ENCODE measurements around the gene CADPS2. TPM values are rescaled to one million over a fixed set of nuclear protein-coding genes. Genes with fewer than 3 reads are reported as not detected.

Gene CADPS2
- total and polyA plus RNA-seq, 7 experiments from 2014 or later: not detected

DNA sequence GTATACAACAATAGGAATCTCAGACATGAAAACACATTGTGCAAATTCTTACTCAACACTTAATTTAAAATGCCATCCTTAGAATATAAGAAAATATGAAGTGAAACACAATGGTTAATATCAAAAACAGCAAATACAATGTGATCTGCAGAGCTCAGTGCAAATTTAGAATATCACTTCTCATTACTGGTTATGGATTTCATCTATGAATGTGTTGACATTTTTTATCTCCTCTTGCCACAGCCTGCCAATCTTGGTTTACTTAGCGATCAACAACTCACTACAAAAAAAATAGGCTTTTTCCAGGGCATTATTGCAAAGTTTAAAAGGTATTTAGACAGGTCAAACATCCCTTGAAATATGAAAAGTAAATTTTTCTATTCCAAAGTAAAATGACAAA, 158.5 kb downstream of the CADPS2 start:
- peaks cover 0 to 14% (median 0%) of the 10 kb centered on the region in 11 donors for H3K9me3 Mint-ChIP-seq

DNA sequence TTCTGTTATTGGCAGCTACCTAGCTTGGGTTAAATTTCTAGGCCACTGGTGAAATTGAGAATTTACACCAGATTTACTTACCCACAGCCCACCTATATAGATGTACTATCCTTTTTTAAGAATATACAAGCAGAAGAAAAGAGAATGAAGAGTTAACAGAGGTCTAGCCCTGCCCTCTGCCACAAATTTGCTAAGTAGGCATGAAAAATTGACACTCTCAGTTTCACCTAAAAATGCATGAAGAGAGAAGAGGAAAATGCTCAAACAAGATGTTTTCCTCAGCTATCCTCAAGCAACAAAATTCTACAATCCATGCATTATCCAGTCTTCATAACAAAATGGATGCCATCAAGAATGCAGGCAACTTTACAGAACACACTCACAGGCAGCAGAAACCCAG, 158.9 kb downstream of the CADPS2 start:
- no peak overlapping the region for H3K27ac ChIP-seq (ENCODE audit: low read depth, low read length)
- no peaks in the 10 kb centered on the region for H3K9me3 ChIP-seq (ENCODE audit: control insufficient read depth in 2 of 3, low read length in 3 of 3)
- H3K4me3 Mint-ChIP-seq: no peak overlapping the region
- no peak overlapping the region for H3K27ac Mint-ChIP-seq
- H3K27me3 ChIP-seq (ENCODE audit: control insufficient read depth in 2 of 2, insufficient read depth in 2 of 2, low read length in 2 of 2): no peaks in the 10 kb centered on the region
- ChIA-PET CTCF (no interaction called here), POLR2A (no interaction called here)
- H3K9me3 Mint-ChIP-seq: peaks cover 0 to 14% (median 0%) of the 10 kb centered on the region in 11 donors
- H3K36me3 Mint-ChIP-seq: no peaks in the 10 kb centered on the region
- H3K27me3 Mint-ChIP-seq: no peaks in the 10 kb centered on the region
- no peaks in the 10 kb centered on the region for H3K36me3 ChIP-seq (ENCODE audit: control insufficient read depth in 2 of 3, insufficient read depth in 3 of 3, low read length in 3 of 3)
- intact Hi-C loops (cut with micrococcal nuclease): no loop called here
- H3K4me1 ChIP-seq (ENCODE audit: control insufficient read depth in 2 of 2, insufficient read depth in 2 of 2, low read length in 2 of 2): no peaks in the 10 kb centered on the region
- no peak overlapping the region for H3K4me3 ChIP-seq (ENCODE audit: low read length)
- DNase-seq (no peak), ATAC-seq (no peak)
- no peaks in the 10 kb centered on the region for H3K4me1 Mint-ChIP-seq

More for the DNA sequence above, 158.5 kb downstream of the CADPS2 start:
- Histone ChIP-seq H3K36me3 (ENCODE audit: control insufficient read depth in 2 of 3, insufficient read depth in 3 of 3, low read length in 3 of 3) (no peaks in the 10 kb centered on the region), H3K4me1 (ENCODE audit: control insufficient read depth in 2 of 2, insufficient read depth in 2 of 2, low read length in 2 of 2) (no peaks in the 10 kb centered on the region), H3K27ac (ENCODE audit: low read depth, low read length) (no peak overlapping the region), H3K4me3 (ENCODE audit: low read length) (no peak overlapping the region), H3K27me3 (ENCODE audit: control insufficient read depth in 2 of 2, insufficient read depth in 2 of 2, low read length in 2 of 2) (no peaks in the 10 kb centered on the region), H3K9me3 (ENCODE audit: control insufficient read depth in 2 of 3, low read length in 3 of 3) (no peaks in the 10 kb centered on the region)
- H3K4me1 Mint-ChIP-seq: no peaks in the 10 kb centered on the region
- no peak overlapping the region for H3K4me3 Mint-ChIP-seq
- no peaks in the 10 kb centered on the region for H3K27me3 Mint-ChIP-seq
- ChIA-PET CTCF (no interaction called here), POLR2A (no interaction called here)
- DNase-seq: no peak
- H3K27ac Mint-ChIP-seq: no peak overlapping the region
- no peaks in the 10 kb centered on the region for H3K36me3 Mint-ChIP-seq
- no peak for ATAC-seq
- intact Hi-C loops (cut with micrococcal nuclease): no loop called here

DNA sequence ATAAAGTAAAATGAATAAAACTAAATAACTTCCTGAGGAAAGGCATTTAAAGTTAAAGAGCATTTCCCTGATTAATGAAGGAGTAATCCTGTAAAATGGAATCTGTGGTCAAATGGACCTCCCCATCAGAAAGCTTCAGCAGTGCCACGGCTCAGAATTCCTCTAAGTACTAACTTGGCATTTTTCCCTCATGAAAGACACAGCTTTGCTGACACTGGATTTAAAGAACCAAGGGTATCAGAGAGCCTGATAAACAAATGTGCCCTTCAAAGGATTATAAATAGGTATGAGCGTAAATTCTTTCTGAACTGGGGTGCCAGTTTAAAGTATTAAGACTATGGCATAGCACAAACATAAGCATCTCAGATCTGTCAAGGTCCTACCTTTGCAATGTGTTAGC, 159.4 kb downstream of the CADPS2 start:
- Histone ChIP-seq H3K27ac (ENCODE audit: low read depth, low read length) (no peak overlapping the region), H3K9me3 (ENCODE audit: control insufficient read depth in 2 of 3, low read length in 3 of 3) (no peaks in the 10 kb centered on the region), H3K4me1 (ENCODE audit: control insufficient read depth in 2 of 2, insufficient read depth in 2 of 2, low read length in 2 of 2) (no peaks in the 10 kb centered on the region), H3K27me3 (ENCODE audit: control insufficient read depth in 2 of 2, insufficient read depth in 2 of 2, low read length in 2 of 2) (no peaks in the 10 kb centered on the region), H3K36me3 (ENCODE audit: control insufficient read depth in 2 of 3, insufficient read depth in 3 of 3, low read length in 3 of 3) (no peaks in the 10 kb centered on the region), H3K4me3 (ENCODE audit: low read length) (no peak overlapping the region)
- H3K4me1 Mint-ChIP-seq: no peaks in the 10 kb centered on the region
- CTCF ChIA-PET: interaction anchor here (0.6 to 0.7 kb wide), 2 partner anchors 9 to 1008 kb away, joined by 4 to 5 read pairs; no protein-coding TSS in a partner anchor
- no peaks in the 10 kb centered on the region for H3K27me3 Mint-ChIP-seq
- intact Hi-C loops (cut with micrococcal nuclease): no loop called here
- no peaks in the 10 kb centered on the region for H3K36me3 Mint-ChIP-seq
- no peak for DNase-seq
- POLR2A ChIA-PET: no interaction called here
- H3K27ac Mint-ChIP-seq: no peak overlapping the region
- H3K9me3 Mint-ChIP-seq: peaks cover 0 to 14% (median 0%) of the 10 kb centered on the region in 11 donors
- no peak for ATAC-seq
- no peak overlapping the region for H3K4me3 Mint-ChIP-seq

DNA sequence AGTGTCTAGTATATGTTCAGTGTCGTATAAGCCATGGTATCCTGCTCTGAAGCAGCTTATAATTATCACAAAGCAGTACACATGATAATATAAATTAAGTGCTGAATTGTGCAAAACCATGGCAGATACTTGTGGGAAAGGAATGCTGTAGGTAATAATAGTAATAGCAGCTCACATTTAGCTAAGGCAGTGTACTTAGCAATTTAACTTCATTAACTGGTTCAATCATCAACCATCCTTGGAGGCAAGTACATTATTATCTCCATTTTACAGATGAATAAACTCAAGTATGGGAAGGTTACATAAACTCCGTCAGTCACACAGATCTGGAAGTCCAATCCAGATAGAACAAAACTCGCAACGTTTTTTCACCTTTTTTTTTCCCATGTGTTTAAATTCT, 161.9 kb downstream of the CADPS2 start:
- Mint-ChIP-seq H3K4me3 (no peak overlapping the region), H3K27ac (no peak overlapping the region), H3K27me3 (no peaks in the 10 kb centered on the region), H3K9me3 (peaks cover 0 to 9% (median 2%) of the 10 kb centered on the region in 11 donors), H3K4me1 (no peaks in the 10 kb centered on the region), H3K36me3 (no peaks in the 10 kb centered on the region)
- DNase-seq: no peak
- intact Hi-C loops (cut with micrococcal nuclease): no loop called here
- Histone ChIP-seq H3K4me3 (ENCODE audit: low read length) (no peak overlapping the region), H3K27ac (ENCODE audit: low read depth, low read length) (no peak overlapping the region), H3K27me3 (ENCODE audit: control insufficient read depth in 2 of 2, insufficient read depth in 2 of 2, low read length in 2 of 2) (no peaks in the 10 kb centered on the region), H3K4me1 (ENCODE audit: control insufficient read depth in 2 of 2, insufficient read depth in 2 of 2, low read length in 2 of 2) (no peaks in the 10 kb centered on the region), H3K36me3 (ENCODE audit: control insufficient read depth in 2 of 3, insufficient read depth in 3 of 3, low read length in 3 of 3) (no peaks in the 10 kb centered on the region), H3K9me3 (ENCODE audit: control insufficient read depth in 2 of 3, low read length in 3 of 3) (no peaks in the 10 kb centered on the region)
- no peak for ATAC-seq
- ChIA-PET POLR2A (no interaction called here), CTCF (no interaction called here)

DNA sequence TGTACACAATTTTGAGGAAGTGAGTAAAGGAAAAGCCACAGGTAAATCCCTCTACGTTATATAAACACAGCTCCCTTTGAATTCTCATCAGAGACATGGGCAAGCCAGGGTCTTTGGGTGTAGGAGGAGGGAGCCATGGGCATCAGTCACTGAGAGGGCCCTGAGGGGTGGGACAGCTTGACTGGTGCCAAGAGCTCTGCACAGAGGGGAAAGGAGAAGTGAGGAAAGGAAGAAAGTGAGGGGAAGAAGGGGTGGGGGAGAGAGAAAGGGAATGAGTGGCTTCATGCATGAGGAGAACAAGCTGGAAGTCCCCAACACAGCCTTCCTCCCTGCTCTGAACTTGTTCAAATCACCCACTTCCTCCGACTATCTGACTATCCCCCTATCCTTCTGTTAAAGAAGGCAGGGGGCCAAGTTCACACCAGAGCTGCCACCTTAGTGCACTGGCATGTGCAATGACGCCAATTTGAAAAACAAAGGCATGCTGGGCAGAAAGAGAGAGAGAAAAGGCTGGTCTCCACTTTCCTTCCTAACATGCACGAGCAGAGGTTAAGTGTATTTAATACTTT, 167.2 kb downstream of the CADPS2 start:
- CTCF ChIA-PET: no interaction called here
- no peak overlapping the region for H3K4me3 ChIP-seq (ENCODE audit: low read length)
- H3K27me3 ChIP-seq (ENCODE audit: control insufficient read depth in 2 of 2, insufficient read depth in 2 of 2, low read length in 2 of 2): no peaks in the 10 kb centered on the region
- no peaks in the 10 kb centered on the region for H3K4me1 ChIP-seq (ENCODE audit: control insufficient read depth in 2 of 2, insufficient read depth in 2 of 2, low read length in 2 of 2)
- no peak overlapping the region for H3K27ac ChIP-seq (ENCODE audit: low read depth, low read length)
- Mint-ChIP-seq H3K27ac (no peak overlapping the region), H3K9me3 (peaks cover 0 to 6% (median 2%) of the 10 kb centered on the region in 11 donors), H3K4me1 (no peaks in the 10 kb centered on the region), H3K4me3 (no peak overlapping the region), H3K27me3 (no peaks in the 10 kb centered on the region), H3K36me3 (no peaks in the 10 kb centered on the region)
- no peak for DNase-seq
- ATAC-seq: no peak
- H3K36me3 ChIP-seq (ENCODE audit: control insufficient read depth in 2 of 3, insufficient read depth in 3 of 3, low read length in 3 of 3): no peaks in the 10 kb centered on the region
- intact Hi-C loops (cut with micrococcal nuclease): no loop called here
- H3K9me3 ChIP-seq (ENCODE audit: control insufficient read depth in 2 of 3, low read length in 3 of 3): no peaks in the 10 kb centered on the region
- POLR2A ChIA-PET: no interaction called here

DNA sequence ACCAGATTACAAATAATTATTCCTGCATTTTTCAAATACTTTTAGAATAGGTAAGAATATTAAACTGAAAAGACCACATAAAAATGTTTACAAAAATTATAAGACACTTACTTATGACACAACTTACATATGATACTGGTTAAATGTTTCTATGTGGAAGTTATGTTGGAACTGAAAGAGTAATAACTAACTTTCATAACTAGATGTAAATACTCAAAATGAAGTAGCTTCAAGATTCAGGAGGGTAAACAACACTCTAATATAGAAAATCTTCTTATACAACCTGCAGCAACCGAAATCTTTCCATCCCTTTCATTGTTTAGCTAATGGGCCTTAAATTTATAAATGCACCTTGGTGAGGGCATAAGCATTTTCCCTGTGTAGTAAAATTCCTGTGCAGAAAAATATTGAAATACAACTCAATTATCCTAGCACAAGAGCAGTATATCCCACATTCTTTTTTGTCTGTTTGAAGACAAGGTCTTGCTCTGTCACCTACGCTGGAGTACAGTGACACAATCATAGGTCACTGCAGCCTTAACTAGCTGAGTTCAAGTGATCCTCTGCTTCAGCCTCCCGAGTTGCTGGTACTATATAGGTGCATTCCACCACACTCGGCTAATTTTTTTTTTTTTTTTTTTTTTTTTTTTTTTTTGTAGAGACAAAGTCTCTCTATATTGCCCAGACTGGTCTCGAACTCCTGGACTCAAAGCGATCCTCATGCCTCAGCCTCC, 168.7 kb downstream of the CADPS2 start:
- Mint-ChIP-seq H3K27ac (no peak overlapping the region), H3K36me3 (no peaks in the 10 kb centered on the region), H3K4me3 (no peak overlapping the region), H3K27me3 (no peaks in the 10 kb centered on the region), H3K9me3 (peaks cover 0 to 6% (median 2%) of the 10 kb centered on the region in 11 donors), H3K4me1 (no peaks in the 10 kb centered on the region)
- POLR2A ChIA-PET: no interaction called here
- H3K27ac ChIP-seq (ENCODE audit: low read depth, low read length): no peak overlapping the region
- H3K4me1 ChIP-seq (ENCODE audit: control insufficient read depth in 2 of 2, insufficient read depth in 2 of 2, low read length in 2 of 2): no peaks in the 10 kb centered on the region
- CTCF ChIA-PET: no interaction called here
- no peaks in the 10 kb centered on the region for H3K27me3 ChIP-seq (ENCODE audit: control insufficient read depth in 2 of 2, insufficient read depth in 2 of 2, low read length in 2 of 2)
- no peaks in the 10 kb centered on the region for H3K36me3 ChIP-seq (ENCODE audit: control insufficient read depth in 2 of 3, insufficient read depth in 3 of 3, low read length in 3 of 3)
- DNase-seq (no peak), ATAC-seq (no peak)
- H3K4me3 ChIP-seq (ENCODE audit: low read length): no peak overlapping the region
- H3K9me3 ChIP-seq (ENCODE audit: control insufficient read depth in 2 of 3, low read length in 3 of 3): no peaks in the 10 kb centered on the region
- intact Hi-C loops (cut with micrococcal nuclease): no loop called here

DNA sequence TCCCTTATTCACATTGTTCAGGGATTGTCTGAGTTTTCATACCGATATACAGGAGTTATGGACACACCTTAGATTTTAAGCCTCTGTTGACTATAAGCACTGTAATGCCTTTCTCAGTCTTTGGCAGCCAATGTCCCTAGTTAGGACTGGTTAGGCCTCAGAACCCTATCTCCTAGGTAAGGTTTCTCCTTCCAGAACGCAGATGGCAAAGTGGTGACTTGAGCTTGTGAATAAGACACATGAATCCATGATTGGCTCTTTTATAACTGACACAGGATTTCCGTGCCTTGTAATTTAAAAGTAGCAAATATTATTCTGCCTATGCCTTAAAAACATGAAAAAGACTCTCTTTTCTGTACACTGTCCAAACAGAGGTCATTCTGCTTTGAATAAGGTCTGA, 171.1 kb downstream of the CADPS2 start:
- H3K27ac Mint-ChIP-seq: no peak overlapping the region
- POLR2A ChIA-PET: no interaction called here
- Histone ChIP-seq H3K27me3 (ENCODE audit: control insufficient read depth in 2 of 2, insufficient read depth in 2 of 2, low read length in 2 of 2) (no peaks in the 10 kb centered on the region), H3K36me3 (ENCODE audit: control insufficient read depth in 2 of 3, insufficient read depth in 3 of 3, low read length in 3 of 3) (no peaks in the 10 kb centered on the region), H3K27ac (ENCODE audit: low read depth, low read length) (no peak overlapping the region), H3K9me3 (ENCODE audit: control insufficient read depth in 2 of 3, low read length in 3 of 3) (no peaks in the 10 kb centered on the region), H3K4me3 (ENCODE audit: low read length) (no peak overlapping the region), H3K4me1 (ENCODE audit: control insufficient read depth in 2 of 2, insufficient read depth in 2 of 2, low read length in 2 of 2) (no peaks in the 10 kb centered on the region)
- CTCF ChIA-PET: no interaction called here
- no peaks in the 10 kb centered on the region for H3K36me3 Mint-ChIP-seq
- H3K9me3 Mint-ChIP-seq: peaks cover 0 to 11% (median 3%) of the 10 kb centered on the region in 11 donors
- DNase-seq (no peak), ATAC-seq (no peak)
- H3K4me3 Mint-ChIP-seq: no peak overlapping the region
- intact Hi-C loops (cut with micrococcal nuclease): no loop called here
- H3K4me1 Mint-ChIP-seq: no peaks in the 10 kb centered on the region
- H3K27me3 Mint-ChIP-seq: no peaks in the 10 kb centered on the region
